ENCODE data around the gene CEP112. TPM values are rescaled to one million over a fixed set of nuclear protein-coding genes. Genes with fewer than 3 reads are reported as not detected.

The CEP112 gene
- total and polyA plus RNA-seq, 2 experiments from 2014 or later = 4.0 to 4.3 TPM

DNA sequence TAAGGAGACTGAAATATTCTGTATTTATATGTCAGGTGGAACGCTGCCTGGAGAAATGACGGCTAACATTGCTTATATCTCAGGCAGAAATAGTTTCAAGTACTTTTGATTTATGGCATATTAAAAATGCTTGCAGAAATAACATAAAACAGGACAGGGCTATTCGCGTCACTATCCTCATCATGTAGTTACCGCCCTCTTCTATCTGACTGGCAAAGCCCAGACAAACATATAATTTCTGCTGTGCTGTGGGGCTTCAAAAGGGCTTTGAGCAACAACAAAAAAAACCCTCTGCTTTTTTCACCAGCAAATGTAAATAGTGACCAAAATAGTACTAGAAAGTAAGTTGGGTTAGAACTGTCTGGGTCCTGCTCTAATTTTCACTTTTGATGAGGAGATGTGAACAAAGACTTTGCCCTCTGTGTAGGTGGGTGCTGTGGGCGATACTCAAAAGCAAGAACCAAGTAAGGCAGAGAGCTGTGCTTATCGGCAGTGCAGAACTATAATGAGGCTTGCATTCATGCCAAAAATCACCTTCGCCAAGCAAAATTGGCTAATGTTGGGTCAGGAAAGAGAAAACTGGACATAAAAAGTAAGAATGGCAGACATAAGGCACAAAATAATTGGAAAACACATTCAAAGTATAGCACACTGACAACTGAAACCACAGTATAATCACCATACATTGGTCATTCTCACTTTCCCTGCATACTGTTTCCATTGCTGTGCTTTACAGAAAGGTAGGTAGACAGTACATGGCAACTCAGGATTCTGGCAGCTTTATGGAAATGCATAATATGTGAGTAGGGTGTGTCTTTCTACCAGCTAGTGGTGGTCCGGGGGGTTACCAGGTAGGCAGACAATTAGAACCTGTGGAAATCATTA is 479.3 kb downstream of the CEP112 start:
- Mint-ChIP-seq H3K27ac (no peak overlapping the region), H3K4me3 (no peak overlapping the region), H3K27me3 (ENCODE audit: insufficient read depth, low read depth, poor library complexity) (no peaks in the 10 kb centered on the region), H3K9me3 (no peaks in the 10 kb centered on the region), H3K4me1 (peaks cover 18% of the 10 kb centered on the region), H3K36me3 (ENCODE audit: low read depth) (no peaks in the 10 kb centered on the region)
- DNase-seq (ENCODE audit: low spot score) = no peak
- TF ChIP-seq ZNF331 (CRISPR knock-in tag; IDR thresholded peaks at IDR 0.05; ENCODE audit: low read depth) = no peak
- TF ChIP-seq, protein P1, sequence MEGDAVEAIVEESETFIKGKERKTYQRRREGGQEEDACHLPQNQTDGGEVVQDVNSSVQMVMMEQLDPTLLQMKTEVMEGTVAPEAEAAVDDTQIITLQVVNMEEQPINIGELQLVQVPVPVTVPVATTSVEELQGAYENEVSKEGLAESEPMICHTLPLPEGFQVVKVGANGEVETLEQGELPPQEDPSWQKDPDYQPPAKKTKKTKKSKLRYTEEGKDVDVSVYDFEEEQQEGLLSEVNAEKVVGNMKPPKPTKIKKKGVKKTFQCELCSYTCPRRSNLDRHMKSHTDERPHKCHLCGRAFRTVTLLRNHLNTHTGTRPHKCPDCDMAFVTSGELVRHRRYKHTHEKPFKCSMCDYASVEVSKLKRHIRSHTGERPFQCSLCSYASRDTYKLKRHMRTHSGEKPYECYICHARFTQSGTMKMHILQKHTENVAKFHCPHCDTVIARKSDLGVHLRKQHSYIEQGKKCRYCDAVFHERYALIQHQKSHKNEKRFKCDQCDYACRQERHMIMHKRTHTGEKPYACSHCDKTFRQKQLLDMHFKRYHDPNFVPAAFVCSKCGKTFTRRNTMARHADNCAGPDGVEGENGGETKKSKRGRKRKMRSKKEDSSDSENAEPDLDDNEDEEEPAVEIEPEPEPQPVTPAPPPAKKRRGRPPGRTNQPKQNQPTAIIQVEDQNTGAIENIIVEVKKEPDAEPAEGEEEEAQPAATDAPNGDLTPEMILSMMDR (conservative IDR thresholded peaks at IDR 0.05; ENCODE audit: low read depth in 2 of 2) = no peak
- TF ChIP-seq CREB1 (CRISPR knock-in tag; IDR thresholded peaks at IDR 0.05; ENCODE audit: low read depth) = no peak
- no peak for TF ChIP-seq NANOG (IDR thresholded peaks at IDR 0.05; ENCODE audit: borderline replicate concordance)
- TF ChIP-seq STAT1 (IDR thresholded peaks at IDR 0.05; ENCODE audit: unreplicated experiment) = no peak
- TF ChIP-seq EZH2phosphoT487 (IDR thresholded peaks at IDR 0.05; ENCODE audit: unreplicated experiment) = no peak
- TF ChIP-seq EZH2 (IDR thresholded peaks at IDR 0.05; ENCODE audit: low read depth, unreplicated experiment) = no peak
- no peak for TF ChIP-seq POLR2AphosphoS5 (IDR thresholded peaks at IDR 0.05; ENCODE audit: low read depth)
- TF ChIP-seq JUNB (IDR thresholded peaks at IDR 0.05; ENCODE audit: unreplicated experiment) = no peak
- TF ChIP-seq, protein P2, sequence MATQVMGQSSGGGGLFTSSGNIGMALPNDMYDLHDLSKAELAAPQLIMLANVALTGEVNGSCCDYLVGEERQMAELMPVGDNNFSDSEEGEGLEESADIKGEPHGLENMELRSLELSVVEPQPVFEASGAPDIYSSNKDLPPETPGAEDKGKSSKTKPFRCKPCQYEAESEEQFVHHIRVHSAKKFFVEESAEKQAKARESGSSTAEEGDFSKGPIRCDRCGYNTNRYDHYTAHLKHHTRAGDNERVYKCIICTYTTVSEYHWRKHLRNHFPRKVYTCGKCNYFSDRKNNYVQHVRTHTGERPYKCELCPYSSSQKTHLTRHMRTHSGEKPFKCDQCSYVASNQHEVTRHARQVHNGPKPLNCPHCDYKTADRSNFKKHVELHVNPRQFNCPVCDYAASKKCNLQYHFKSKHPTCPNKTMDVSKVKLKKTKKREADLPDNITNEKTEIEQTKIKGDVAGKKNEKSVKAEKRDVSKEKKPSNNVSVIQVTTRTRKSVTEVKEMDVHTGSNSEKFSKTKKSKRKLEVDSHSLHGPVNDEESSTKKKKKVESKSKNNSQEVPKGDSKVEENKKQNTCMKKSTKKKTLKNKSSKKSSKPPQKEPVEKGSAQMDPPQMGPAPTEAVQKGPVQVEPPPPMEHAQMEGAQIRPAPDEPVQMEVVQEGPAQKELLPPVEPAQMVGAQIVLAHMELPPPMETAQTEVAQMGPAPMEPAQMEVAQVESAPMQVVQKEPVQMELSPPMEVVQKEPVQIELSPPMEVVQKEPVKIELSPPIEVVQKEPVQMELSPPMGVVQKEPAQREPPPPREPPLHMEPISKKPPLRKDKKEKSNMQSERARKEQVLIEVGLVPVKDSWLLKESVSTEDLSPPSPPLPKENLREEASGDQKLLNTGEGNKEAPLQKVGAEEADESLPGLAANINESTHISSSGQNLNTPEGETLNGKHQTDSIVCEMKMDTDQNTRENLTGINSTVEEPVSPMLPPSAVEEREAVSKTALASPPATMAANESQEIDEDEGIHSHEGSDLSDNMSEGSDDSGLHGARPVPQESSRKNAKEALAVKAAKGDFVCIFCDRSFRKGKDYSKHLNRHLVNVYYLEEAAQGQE (IDR thresholded peaks at IDR 0.05; ENCODE audit: unreplicated experiment) = no peak
- TF ChIP-seq, protein P3, sequence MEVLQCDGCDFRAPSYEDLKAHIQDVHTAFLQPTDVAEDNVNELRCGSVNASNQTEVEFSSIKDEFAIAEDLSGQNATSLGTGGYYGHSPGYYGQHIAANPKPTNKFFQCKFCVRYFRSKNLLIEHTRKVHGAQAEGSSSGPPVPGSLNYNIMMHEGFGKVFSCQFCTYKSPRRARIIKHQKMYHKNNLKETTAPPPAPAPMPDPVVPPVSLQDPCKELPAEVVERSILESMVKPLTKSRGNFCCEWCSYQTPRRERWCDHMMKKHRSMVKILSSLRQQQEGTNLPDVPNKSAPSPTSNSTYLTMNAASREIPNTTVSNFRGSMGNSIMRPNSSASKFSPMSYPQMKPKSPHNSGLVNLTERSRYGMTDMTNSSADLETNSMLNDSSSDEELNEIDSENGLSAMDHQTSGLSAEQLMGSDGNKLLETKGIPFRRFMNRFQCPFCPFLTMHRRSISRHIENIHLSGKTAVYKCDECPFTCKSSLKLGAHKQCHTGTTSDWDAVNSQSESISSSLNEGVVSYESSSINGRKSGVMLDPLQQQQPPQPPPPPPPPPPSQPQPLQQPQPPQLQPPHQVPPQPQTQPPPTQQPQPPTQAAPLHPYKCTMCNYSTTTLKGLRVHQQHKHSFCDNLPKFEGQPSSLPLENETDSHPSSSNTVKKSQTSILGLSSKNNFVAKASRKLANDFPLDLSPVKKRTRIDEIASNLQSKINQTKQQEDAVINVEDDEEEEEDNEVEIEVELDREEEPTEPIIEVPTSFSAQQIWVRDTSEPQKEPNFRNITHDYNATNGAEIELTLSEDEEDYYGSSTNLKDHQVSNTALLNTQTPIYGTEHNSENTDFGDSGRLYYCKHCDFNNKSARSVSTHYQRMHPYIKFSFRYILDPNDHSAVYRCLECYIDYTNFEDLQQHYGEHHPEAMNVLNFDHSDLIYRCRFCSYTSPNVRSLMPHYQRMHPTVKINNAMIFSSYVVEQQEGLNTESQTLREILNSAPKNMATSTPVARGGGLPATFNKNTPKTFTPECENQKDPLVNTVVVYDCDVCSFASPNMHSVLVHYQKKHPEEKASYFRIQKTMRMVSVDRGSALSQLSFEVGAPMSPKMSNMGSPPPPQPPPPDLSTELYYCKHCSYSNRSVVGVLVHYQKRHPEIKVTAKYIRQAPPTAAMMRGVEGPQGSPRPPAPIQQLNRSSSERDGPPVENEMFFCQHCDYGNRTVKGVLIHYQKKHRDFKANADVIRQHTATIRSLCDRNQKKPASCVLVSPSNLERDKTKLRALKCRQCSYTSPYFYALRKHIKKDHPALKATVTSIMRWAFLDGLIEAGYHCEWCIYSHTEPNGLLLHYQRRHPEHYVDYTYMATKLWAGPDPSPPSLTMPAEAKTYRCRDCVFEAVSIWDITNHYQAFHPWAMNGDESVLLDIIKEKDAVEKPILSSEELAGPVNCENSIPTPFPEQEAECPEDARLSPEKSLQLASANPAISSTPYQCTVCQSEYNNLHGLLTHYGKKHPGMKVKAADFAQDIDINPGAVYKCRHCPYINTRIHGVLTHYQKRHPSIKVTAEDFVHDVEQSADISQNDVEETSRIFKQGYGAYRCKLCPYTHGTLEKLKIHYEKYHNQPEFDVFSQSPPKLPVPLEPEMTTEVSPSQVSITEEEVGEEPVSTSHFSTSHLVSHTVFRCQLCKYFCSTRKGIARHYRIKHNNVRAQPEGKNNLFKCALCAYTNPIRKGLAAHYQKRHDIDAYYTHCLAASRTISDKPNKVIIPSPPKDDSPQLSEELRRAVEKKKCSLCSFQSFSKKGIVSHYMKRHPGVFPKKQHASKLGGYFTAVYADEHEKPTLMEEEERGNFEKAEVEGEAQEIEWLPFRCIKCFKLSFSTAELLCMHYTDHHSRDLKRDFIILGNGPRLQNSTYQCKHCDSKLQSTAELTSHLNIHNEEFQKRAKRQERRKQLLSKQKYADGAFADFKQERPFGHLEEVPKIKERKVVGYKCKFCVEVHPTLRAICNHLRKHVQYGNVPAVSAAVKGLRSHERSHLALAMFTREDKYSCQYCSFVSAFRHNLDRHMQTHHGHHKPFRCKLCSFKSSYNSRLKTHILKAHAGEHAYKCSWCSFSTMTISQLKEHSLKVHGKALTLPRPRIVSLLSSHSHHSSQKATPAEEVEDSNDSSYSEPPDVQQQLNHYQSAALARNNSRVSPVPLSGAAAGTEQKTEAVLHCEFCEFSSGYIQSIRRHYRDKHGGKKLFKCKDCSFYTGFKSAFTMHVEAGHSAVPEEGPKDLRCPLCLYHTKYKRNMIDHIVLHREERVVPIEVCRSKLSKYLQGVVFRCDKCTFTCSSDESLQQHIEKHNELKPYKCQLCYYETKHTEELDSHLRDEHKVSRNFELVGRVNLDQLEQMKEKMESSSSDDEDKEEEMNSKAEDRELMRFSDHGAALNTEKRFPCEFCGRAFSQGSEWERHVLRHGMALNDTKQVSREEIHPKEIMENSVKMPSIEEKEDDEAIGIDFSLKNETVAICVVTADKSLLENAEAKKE (CRISPR knock-in tag; IDR thresholded peaks at IDR 0.05) = no peak
- 0 out of 2 replicates have a peak, but pooled peaks cover 7% of the 10 kb centered on the region for H3K9me2 ChIP-seq (ENCODE audit: insufficient read depth)
- H3K36me3 ChIP-seq (ENCODE audit: insufficient read depth) = no peaks in the 10 kb centered on the region
- H3K4me1 ChIP-seq (ENCODE audit: insufficient read depth) = peaks cover 12% of the 10 kb centered on the region
- no peak for ATAC-seq
- H3K4me3 ChIP-seq = no peak overlapping the region
- H3K27me3 ChIP-seq (ENCODE audit: insufficient read depth) = no peaks in the 10 kb centered on the region
- H3F3A ChIP-seq (replicated peaks; ENCODE audit: low read depth) = no peaks in the 10 kb centered on the region
- H3K27ac ChIP-seq (ENCODE audit: low read depth) = no peak overlapping the region
- no peaks in the 10 kb centered on the region for H3K79me2 ChIP-seq (replicated peaks; ENCODE audit: insufficient read depth)
- H4K20me1 ChIP-seq (replicated peaks; ENCODE audit: insufficient read depth) = no peaks in the 10 kb centered on the region
- H2AFZ ChIP-seq = no peak overlapping the region
- no peak overlapping the region for H3K4me2 ChIP-seq
